ENCODE measurements around the gene FANK1.

GRCh38 chr10:126046831-126047230, 150.5 kb downstream of the FANK1 start:
- TF ChIP-seq POLR2AphosphoS5 (IDR thresholded peaks at IDR 0.05) (no peak), POLR2A (IDR thresholded peaks at IDR 0.05) (no peak)
- TF ChIP-seq, protein P1, sequence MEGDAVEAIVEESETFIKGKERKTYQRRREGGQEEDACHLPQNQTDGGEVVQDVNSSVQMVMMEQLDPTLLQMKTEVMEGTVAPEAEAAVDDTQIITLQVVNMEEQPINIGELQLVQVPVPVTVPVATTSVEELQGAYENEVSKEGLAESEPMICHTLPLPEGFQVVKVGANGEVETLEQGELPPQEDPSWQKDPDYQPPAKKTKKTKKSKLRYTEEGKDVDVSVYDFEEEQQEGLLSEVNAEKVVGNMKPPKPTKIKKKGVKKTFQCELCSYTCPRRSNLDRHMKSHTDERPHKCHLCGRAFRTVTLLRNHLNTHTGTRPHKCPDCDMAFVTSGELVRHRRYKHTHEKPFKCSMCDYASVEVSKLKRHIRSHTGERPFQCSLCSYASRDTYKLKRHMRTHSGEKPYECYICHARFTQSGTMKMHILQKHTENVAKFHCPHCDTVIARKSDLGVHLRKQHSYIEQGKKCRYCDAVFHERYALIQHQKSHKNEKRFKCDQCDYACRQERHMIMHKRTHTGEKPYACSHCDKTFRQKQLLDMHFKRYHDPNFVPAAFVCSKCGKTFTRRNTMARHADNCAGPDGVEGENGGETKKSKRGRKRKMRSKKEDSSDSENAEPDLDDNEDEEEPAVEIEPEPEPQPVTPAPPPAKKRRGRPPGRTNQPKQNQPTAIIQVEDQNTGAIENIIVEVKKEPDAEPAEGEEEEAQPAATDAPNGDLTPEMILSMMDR (IDR thresholded peaks at IDR 0.05 in 8 of 11, conservative IDR thresholded peaks at IDR 0.05 in 3 of 11), result no peak

All from spleen (tissue), 7 donors.